Adrenal gland (tissue), 5 donors: ENCODE measurements around the gene SPDYE2B.
"Not testable (repeated sequence)": the region's sequence is repeated elsewhere in the genome, so short reads cannot be mapped to it uniquely, and the experiment has no call there.

Experiments
- POLR2A ChIP-seq, 2 donors: fragments of 450-650 bp; IDR thresholded peaks; one replicate each; pipeline ENCODE4 v1.6.1; 2017; ENCODE audit warnings: antibody characterized with exemption in 2 of 2, mild to moderate bottlenecking in 2 of 2, moderate library complexity in 1 of 2
- TF ChIP-seq, protein P1 (sequence below), 6 experiments: fragments of 450-650 bp in 4 of 6; fragments of 200-600 bp in 2 of 6; sonication (generic) in 1 of 6; IDR thresholded peaks; 1 replicate in 5 of 6; 2 replicates in 1 of 6; pipeline versions ENCODE4 v1.5.1 to v1.8.0; 2016 to 2021; ENCODE audit warnings: antibody characterized with exemption in 6 of 6, mild to moderate bottlenecking in 2 of 6, moderate library complexity in 1 of 6
- donor health status: DM: no; HTN: no; CAD: no.

DNA sequence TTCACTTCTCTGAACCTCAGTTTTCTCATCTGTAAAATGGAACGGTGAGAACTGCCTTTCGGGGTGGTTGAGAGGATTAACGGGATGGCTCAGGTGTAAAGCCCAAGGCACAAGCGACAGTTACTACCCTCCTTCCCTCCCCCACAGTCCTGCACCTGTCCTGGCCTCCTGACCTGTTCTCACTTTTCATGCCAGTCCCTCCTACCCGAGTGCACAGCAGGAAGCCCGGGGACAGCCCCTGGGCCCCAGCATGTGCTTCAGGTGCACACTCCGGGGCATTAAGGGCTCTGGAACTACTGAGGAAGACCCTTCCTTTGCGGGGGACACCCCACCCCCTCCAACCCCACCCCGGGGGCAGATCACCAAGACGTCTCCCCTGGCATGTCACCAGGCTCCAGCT is 34.2 kb upstream of the SPDYE2B start:
- TF ChIP-seq, protein P1, sequence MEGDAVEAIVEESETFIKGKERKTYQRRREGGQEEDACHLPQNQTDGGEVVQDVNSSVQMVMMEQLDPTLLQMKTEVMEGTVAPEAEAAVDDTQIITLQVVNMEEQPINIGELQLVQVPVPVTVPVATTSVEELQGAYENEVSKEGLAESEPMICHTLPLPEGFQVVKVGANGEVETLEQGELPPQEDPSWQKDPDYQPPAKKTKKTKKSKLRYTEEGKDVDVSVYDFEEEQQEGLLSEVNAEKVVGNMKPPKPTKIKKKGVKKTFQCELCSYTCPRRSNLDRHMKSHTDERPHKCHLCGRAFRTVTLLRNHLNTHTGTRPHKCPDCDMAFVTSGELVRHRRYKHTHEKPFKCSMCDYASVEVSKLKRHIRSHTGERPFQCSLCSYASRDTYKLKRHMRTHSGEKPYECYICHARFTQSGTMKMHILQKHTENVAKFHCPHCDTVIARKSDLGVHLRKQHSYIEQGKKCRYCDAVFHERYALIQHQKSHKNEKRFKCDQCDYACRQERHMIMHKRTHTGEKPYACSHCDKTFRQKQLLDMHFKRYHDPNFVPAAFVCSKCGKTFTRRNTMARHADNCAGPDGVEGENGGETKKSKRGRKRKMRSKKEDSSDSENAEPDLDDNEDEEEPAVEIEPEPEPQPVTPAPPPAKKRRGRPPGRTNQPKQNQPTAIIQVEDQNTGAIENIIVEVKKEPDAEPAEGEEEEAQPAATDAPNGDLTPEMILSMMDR (IDR thresholded peaks at IDR 0.05), result not testable (repeated sequence)
- TF ChIP-seq POLR2A (IDR thresholded peaks at IDR 0.05), result not testable (repeated sequence)
